ENCODE results near the gene CDH5.

- TF ChIP-seq POLR2A (IDR thresholded peaks at IDR 0.05): no peak
- TF ChIP-seq CTCF (IDR thresholded peaks at IDR 0.05): no peak
These were observed 48.4 kb downstream of the CDH5 start for GRCh38 chr16:66414891-66415290.
